Osteocyte (in vitro differentiated cells): ENCODE data around the gene IFNG. TPM values are rescaled to one million over a fixed set of nuclear protein-coding genes. Genes with fewer than 3 reads are reported as not detected.

Source experiments
- DNase-seq: peaks from one replicate; pipeline ENCODE4 v3.0.0; 2021; ENCODE audit warnings: mixed read lengths; ENCODE audit not compliant: unreplicated experiment; ENCODE audit errors: extremely low spot score
- H3K27ac Mint-ChIP-seq: one replicate; pipeline ENCODE4 v1.8.0; 2021; ENCODE audit warnings: mild to moderate bottlenecking, mixed read lengths; ENCODE audit not compliant: unreplicated experiment
- H3K27me3 Mint-ChIP-seq: one replicate; pipeline ENCODE4 v1.8.0; 2021; ENCODE audit warnings: mixed read lengths; ENCODE audit not compliant: unreplicated experiment
- H3K36me3 Mint-ChIP-seq: one replicate; pipeline ENCODE4 v1.8.0; 2021; ENCODE audit warnings: mixed read lengths; ENCODE audit not compliant: unreplicated experiment
- H3K4me1 Mint-ChIP-seq: one replicate; pipeline ENCODE4 v1.8.0; 2021; ENCODE audit warnings: mixed read lengths; ENCODE audit not compliant: unreplicated experiment
- H3K4me3 Mint-ChIP-seq: one replicate; pipeline ENCODE4 v1.8.0; 2021; ENCODE audit warnings: mild to moderate bottlenecking, moderate library complexity, mixed read lengths; ENCODE audit not compliant: unreplicated experiment
- H3K9me3 Mint-ChIP-seq: one replicate; pipeline ENCODE4 v1.8.0; 2021; ENCODE audit warnings: mixed read lengths; ENCODE audit not compliant: unreplicated experiment
- total RNA-seq: library from RNA; stranded (reverse); gene quantifications from 2 replicates; pipeline ENCODE4 v1.2.1, GENCODE V29; 2021
- TF ChIP-seq, protein P1 (sequence below): fragments of 200-600 bp; sonication (generic); IDR thresholded peaks from 2 replicates; pipeline ENCODE4 v1.5.0; 2021; ENCODE audit warnings: antibody characterized with exemption, mild to moderate bottlenecking, moderate library complexity

The IFNG gene
- total RNA-seq, 1 donor from 2014 or later: not detected

DNA sequence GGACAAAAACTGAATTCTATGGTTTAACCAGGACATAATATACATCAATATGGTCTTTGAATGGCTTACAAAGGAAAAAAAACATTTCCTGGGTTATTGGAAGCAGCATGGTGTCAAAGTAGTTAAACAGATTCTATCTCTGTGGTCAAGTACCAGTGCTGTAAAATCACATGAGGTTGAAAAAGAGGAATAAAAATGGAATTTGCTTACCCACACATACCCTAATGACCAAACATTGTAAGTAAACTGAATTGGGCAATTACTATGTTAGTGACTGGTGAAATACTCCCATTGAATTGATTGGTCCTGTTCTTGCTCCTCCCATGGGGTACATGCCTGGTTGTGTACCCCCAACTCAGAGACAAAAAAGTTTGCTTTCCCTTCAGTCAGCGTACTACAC, 19.6 kb downstream of the IFNG start:
- TF ChIP-seq, protein P1, sequence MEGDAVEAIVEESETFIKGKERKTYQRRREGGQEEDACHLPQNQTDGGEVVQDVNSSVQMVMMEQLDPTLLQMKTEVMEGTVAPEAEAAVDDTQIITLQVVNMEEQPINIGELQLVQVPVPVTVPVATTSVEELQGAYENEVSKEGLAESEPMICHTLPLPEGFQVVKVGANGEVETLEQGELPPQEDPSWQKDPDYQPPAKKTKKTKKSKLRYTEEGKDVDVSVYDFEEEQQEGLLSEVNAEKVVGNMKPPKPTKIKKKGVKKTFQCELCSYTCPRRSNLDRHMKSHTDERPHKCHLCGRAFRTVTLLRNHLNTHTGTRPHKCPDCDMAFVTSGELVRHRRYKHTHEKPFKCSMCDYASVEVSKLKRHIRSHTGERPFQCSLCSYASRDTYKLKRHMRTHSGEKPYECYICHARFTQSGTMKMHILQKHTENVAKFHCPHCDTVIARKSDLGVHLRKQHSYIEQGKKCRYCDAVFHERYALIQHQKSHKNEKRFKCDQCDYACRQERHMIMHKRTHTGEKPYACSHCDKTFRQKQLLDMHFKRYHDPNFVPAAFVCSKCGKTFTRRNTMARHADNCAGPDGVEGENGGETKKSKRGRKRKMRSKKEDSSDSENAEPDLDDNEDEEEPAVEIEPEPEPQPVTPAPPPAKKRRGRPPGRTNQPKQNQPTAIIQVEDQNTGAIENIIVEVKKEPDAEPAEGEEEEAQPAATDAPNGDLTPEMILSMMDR: no peak
- H3K4me3 Mint-ChIP-seq: no peak overlapping the region
- H3K27ac Mint-ChIP-seq: no peak overlapping the region
- no peaks in the 10 kb centered on the region for H3K9me3 Mint-ChIP-seq
- no peaks in the 10 kb centered on the region for H3K36me3 Mint-ChIP-seq
- peaks cover 67% of the 10 kb centered on the region for H3K27me3 Mint-ChIP-seq
- DNase-seq: no peak
- no peaks in the 10 kb centered on the region for H3K4me1 Mint-ChIP-seq

DNA sequence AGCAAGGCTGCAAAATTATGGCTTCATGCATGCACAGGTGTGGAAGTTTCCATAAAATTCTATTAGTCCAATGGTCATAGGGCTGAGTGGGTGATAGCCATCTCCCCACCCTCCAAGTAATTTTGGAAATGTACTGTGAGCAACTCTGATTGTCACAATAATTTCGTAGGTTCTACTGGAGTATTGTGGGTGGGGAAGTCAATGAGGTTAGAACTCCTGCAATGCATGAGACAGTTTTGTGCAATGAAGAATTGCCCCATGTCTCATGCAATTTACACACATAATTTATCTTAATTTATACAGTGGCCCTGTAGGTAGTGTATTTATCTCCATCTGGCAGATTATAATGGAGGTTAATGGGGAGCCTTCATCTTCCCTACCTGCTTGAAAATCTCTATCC, 20.5 kb downstream of the IFNG start:
- Mint-ChIP-seq H3K4me1 (no peaks in the 10 kb centered on the region), H3K27ac (no peak overlapping the region)

DNA sequence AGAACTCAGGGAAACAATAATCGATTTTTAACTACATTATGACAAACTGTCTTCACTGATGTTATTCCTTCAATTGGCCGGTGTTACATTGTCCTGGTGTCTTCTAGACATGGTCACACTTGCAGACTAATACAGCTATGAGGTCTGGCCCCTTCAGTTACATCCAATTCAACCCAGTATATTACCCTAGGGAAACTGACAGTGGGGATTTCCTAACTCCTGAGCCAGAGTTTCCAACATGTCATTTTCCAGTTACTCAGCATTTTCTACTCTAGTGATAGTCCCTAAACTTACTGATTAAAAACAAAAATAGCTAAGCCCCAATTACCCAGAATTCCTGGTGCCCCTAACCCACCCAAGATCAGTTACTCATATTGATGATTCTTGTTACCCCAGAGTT, 21.1 kb downstream of the IFNG start:
- Mint-ChIP-seq H3K4me3 (no peak overlapping the region), H3K27me3 (peaks cover 61% of the 10 kb centered on the region)

More for the DNA sequence above, 20.5 kb downstream of the IFNG start:
- TF ChIP-seq, protein P1: no peak
- Mint-ChIP-seq H3K27me3 (peaks cover 60% of the 10 kb centered on the region), H3K36me3 (no peaks in the 10 kb centered on the region), H3K4me3 (no peak overlapping the region), H3K9me3 (no peaks in the 10 kb centered on the region)
- no peak for DNase-seq

DNA sequence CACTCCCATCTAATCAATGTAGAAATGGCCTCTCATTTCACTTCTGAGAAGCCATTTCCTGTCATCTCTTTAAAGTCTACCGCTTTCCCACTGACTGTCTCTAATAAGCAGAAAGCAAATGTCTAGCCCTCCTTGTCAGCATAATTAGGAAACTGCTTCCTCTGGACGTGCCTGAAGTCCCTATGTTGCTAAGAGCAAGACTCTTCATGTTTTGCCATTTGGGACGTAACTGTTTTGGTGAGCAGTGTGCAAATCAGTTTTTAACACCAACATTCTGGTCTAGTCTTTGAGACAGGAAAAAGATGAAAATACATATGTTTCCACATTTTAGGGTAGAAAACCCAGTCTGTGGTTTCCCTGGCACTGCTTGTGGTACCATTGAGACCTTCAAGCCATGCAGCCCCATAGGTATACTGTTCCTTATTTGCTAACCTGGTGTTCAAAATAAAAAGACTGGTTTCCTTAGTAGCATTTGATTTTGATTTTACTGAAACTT, 22.2 kb downstream of the IFNG start:
- Mint-ChIP-seq H3K27ac (no peak overlapping the region), H3K27me3 (peaks cover 50% of the 10 kb centered on the region), H3K36me3 (no peaks in the 10 kb centered on the region), H3K4me1 (no peaks in the 10 kb centered on the region), H3K9me3 (no peaks in the 10 kb centered on the region), H3K4me3 (no peak overlapping the region)
- TF ChIP-seq, protein P1: no peak
- no peak for DNase-seq

More for the DNA sequence above, 21.1 kb downstream of the IFNG start:
- no peaks in the 10 kb centered on the region for H3K36me3 Mint-ChIP-seq
- no peak for DNase-seq
- no peaks in the 10 kb centered on the region for H3K4me1 Mint-ChIP-seq
- H3K27ac Mint-ChIP-seq: no peak overlapping the region
- H3K9me3 Mint-ChIP-seq: no peaks in the 10 kb centered on the region
- TF ChIP-seq, protein P1: no peak

DNA sequence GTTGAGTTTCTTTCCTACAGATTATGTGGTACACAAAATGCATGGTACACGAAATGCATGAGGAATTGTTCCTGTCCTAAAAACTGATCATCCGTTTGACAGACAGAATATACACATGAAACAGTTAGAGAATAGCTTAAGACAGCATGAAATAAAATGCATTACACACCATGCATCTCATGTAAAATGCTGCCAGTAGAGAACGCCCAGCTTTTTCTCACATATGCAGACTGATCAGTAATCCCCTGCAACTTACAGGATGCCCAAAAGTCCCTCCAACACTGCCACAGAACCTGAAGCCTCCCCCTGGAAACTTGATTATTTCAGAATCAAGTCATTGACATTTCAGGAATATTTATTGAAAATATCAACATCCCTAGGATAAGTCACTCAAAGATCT, 24.0 kb downstream of the IFNG start:
- DNase-seq: no peak
- Mint-ChIP-seq H3K4me1 (no peaks in the 10 kb centered on the region), H3K27me3 (peaks cover 42% of the 10 kb centered on the region), H3K9me3 (peaks cover 8% of the 10 kb centered on the region), H3K27ac (no peak overlapping the region), H3K36me3 (peaks cover 2% of the 10 kb centered on the region), H3K4me3 (no peak overlapping the region)
- TF ChIP-seq, protein P1: no peak
